ENCODE data around the gene RASSF5.

GRCh38 chr1:206590025-206590758 lies 82.9 kb downstream of the RASSF5 start:
- TF ChIP-seq CTCF (conservative IDR thresholded peaks at IDR 0.05; ENCODE audit: low read depth, low read length), result peak; percentile 40; the same call in 1 of the 2 replicates
- no peak for TF ChIP-seq EZH2 (IDR thresholded peaks at IDR 0.05; ENCODE audit: borderline replicate concordance, low read depth, low read length, poor library complexity, severe bottlenecking)

All from A673 (cell line).